Stimulated activated CD4-positive, alpha-beta T cell treated with anti-CD3 and anti-CD28 coated beads, TNF-alpha, amount 100 ng/mL, for 48 hours (primary cell): ENCODE results near the gene EPB42.
"Not testable (repeated sequence)": the region's sequence is repeated elsewhere in the genome, so short reads cannot be mapped to it uniquely, and the experiment has no call there.

ENCODE experiments used
- DNase-seq, 3 donors: peaks; one replicate each; pipeline ENCODE4 v3.0.0-alpha.2; 2020; ENCODE audit warnings: low read depth in 3 of 3

Gene EPB42

GRCh38 chr15:43185157-43186002, 35.4 kb downstream of the EPB42 start, which contains the start of gene CCNDBP1:
Gene CCNDBP1 (plus strand): TSS chr15:43185403. CDS start chr15:43185499, 96 bp downstream.
- DNase-seq = peak; percentile 82 to 94 (median 85)

GRCh38 chr15:43184407-43185124, 36.3 kb downstream of the EPB42 start:
- DNase-seq = no peak

GRCh38 chr15:43183270-43183669, 37.5 kb downstream of the EPB42 start:
- DNase-seq = no peak

- DNase-seq = not testable (repeated sequence)
Observed at GRCh38 chr15:43177147-43177546, 43.7 kb downstream of the EPB42 start.

- DNase-seq = not testable (repeated sequence)
Observed at GRCh38 chr15:43175656-43176309, 45.0 kb downstream of the EPB42 start.

GRCh38 chr15:43169888-43170287, 50.9 kb downstream of the EPB42 start:
- DNase-seq = no peak

- no peak for DNase-seq
Observed at GRCh38 chr15:43168192-43169107, 52.4 kb downstream of the EPB42 start.

- DNase-seq = not testable (repeated sequence)
Observed at GRCh38 chr15:43167261-43167660, 53.6 kb downstream of the EPB42 start.

- DNase-seq = no peak
Observed at GRCh38 chr15:43165801-43166325, 55.0 kb downstream of the EPB42 start.

GRCh38 chr15:43153269-43153668, 67.5 kb downstream of the EPB42 start:
- DNase-seq = no peak

GRCh38 chr15:43151688-43152087, 69.1 kb downstream of the EPB42 start:
- DNase-seq = no peak

GRCh38 chr15:43150191-43150929, 70.5 kb downstream of the EPB42 start:
- DNase-seq = no peak
